Activated CD4-positive, alpha-beta T cell treated with anti-CD3 and anti-CD28 coated beads for 24 hours (primary cell): Measurements from ENCODE around the gene ITFG1.
"Not testable (repeated sequence)": the region's sequence is repeated elsewhere in the genome, so short reads cannot be mapped to it uniquely, and the experiment has no call there.

ENCODE experiments used
- DNase-seq, 2 donors: peaks; one replicate each; pipeline ENCODE4 v3.0.0-alpha.2; 2020; ENCODE audit warnings: low read depth in 2 of 2

ITFG1 gene

DNA sequence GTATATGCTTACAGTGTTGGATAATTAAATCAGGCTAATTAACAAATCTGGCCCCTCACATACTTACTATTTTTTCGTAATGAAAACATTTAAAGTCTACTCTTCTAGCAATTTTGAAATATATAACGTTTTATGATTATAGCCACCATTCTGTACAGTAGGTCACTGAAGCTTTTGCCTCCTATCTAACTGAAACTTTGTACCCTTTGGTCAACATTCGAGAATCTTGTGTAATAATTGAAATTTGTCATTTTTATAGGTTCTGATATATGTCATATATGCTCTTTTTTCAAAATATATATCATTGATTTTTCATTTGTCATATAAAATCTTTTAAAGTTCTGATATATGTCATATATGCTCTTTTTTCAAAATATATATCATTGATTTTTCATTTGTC is 12.9 kb upstream of the ITFG1 start:
- DNase-seq: no peak

- not testable (repeated sequence) for DNase-seq
Observed at GRCh38 chr16:47473004-47473403, 12.1 kb upstream of the ITFG1 start.

DNA sequence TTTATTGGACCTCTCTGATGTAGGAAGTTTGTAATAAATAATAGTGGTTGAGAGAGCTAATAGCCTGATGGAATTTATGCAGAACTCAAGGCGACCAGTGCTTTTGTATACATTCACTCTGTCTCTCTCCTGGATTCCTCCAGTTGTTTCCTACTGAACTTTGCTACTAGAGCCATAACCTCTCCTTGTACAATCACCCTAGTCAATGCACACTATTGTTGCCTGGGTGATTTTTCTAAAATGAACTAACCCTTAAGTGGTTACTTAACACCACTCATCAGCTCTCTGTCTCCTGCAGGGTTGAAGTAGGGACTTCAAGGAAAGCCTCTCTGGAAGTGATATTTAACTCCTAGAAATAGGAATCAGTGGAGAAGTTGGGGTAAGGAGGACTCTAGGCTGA is 9.9 kb upstream of the ITFG1 start:
- no peak for DNase-seq

DNA sequence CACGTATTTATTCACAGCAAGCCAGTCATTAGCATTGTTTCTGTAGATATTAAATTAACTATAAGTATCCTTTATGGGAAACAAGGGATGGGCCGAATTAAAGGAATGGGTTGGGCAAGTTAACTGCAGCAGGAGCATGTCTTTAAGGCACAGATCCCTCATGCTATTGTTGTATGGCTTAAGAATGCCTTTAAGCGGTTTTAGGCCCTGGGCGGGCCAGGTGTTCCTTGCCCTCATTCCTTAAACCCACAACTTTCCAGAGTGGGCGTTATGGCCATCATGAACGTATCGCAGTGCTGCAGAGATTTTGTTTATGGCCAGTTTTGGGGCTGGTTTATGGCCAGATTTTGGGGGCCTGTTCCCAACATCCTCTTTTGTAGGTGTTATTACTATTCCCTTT is 9.3 kb upstream of the ITFG1 start:
- no peak for DNase-seq

DNA sequence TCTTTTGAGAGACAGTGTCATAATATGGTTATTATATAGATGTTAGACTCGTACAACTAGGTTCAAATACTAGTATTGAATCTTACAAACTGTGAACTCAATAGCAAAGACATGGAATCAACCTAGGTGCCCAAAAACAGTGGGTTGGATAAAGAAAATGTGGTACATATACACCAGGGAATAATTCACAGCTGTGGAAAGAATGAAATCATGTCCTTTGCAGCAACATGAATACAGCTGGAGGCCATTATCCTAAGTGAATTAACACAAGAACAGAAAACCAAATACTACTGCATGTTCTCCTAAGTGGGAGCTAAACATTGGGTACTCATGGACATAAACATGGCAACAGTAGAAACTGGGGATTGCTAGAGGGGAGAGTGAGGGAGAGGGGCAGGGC is 8.4 kb upstream of the ITFG1 start:
- no peak for DNase-seq

DNA sequence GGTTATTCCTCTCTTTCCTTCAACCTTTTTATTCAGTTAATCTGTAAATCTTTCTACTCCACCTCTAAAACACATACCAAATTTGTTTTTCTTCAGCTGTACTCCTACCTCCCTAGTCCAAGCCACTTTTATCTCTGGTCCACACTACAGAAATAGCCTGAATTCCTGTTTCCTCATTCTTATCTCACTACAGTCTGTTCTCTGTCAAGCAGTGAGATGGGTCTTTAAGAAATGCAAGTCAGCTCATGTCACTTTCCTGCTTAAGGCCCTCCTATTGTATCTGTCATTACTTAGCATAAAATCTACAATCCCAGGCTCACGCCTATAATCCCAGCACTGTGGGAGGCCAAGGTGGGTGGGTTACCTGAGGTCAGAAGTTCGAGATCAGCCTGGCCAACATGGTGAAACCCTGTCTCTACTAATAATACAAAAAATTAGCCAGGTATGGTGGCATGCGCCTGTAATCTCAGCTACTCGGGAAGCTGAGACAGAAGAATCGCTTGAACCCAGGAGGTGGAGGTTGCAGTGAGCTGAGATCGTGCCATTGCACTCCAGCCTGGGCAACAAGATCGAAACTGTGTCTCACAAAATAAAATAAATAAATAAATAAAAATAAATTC is 7.3 kb upstream of the ITFG1 start:
- DNase-seq: not testable (repeated sequence)

GRCh38 chr16:47467501-47467900 is 6.6 kb upstream of the ITFG1 start:
- no peak for DNase-seq

DNA sequence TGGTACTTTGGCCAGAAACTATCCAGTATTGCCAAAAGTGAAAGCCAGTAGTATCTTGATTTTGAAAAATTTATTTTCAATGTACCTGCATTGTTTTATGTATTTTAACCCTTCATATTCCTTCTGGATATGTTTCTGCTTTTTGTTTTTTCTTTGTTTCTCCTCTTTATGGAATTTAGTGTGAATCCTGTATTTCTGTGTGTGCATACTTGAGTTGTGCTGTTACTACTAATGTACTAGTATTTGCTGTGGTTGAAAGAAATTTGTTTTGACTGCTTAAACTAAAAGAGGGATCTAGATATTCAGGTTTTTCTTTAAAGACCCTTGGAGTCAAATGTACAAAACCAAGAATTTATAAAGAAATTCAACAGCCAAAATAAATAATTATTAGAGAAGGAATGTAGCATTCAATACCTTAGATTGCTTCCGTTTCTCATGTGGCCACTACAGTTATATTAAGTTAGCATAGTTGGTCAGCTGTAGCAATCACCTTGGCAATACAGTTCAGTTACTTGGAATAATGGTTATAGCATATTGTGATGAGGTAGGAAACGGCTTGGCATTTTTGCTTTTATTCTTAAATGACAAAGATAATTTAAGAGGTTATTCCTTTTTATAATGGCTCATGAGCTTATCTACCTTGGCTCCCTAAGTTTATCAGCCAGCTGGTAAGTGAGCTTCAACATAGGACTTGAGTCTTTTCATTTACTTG is 5.2 kb upstream of the ITFG1 start:
- no peak for DNase-seq

- DNase-seq: no peak
Observed at GRCh38 chr16:47463771-47464624, 3.1 kb upstream of the ITFG1 start.

DNA sequence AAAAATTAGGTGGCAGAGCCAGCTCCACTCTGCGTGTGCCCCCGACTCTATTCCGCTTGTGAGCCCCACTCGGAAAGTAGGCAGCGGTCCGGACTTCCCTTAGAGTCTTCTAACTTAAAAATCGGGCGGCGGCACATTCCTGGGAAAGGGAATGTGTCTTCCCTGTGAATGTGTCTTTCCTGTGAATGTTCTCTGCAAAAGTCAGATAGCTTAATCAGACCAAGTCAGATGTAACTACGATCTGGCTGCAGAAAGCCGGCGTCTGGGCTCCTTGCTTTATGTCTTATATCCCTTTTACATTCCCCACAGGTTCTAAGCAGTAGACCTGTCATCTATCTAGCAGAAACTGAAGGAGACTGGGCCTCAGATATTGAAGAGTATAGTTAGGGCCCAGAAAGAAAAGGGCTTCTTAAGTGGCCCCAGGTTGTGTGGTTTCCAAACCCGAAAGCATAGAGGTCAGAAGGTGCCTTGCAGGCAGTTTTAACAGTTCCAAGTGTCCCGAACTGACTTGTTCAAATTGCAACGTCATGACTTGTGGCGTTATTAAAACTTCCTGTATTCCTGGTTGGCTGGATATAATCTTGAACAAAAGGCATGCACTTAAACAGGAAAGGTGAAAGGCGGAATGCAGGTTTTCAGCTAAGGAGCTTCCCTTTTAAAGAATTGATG is 869 bp upstream of the ITFG1 start:
- DNase-seq: no peak

DNA sequence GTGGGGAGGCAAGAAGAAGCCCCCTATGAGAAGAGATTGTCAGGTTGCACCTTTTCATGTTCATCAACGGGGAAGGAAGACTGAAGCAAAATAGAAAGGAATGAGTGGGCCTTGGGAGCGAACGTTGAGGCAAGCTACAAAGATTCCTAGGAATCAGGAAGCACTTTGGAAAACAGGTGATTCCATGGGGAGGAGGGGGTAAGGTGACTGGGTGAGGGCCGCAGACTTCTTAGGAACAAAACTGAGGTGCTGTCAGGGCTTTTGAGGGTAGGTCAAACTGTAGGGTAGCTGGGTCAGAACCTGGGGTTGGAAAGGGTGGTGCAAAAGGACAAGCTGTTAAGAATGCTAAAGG is 528 bp downstream of the ITFG1 start:
- DNase-seq: no peak

DNA sequence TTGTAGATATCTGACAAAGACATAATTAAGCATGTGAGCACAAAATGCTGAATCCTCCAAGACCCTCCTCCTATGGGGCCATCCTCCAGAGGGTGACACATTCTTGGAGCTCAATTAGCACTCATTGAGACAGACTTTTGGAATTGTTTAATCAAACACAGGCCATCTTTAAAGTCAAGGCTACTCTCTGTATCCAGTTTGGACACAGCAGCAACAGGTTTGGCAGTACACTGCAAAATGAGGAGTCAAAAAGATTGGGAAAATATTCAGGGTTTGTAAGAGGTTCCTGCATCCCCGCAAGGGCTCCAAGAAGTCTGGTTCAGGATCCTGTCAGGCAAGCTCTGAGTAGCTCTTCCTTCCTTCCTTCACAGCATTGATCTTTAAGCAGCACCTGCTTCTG is 1.3 kb downstream of the ITFG1 start:
- no peak for DNase-seq

- no peak for DNase-seq
Observed at GRCh38 chr16:47458331-47458730, 2.5 kb downstream of the ITFG1 start.

GRCh38 chr16:47449788-47450187 is 11.1 kb downstream of the ITFG1 start:
- DNase-seq: no peak

DNA sequence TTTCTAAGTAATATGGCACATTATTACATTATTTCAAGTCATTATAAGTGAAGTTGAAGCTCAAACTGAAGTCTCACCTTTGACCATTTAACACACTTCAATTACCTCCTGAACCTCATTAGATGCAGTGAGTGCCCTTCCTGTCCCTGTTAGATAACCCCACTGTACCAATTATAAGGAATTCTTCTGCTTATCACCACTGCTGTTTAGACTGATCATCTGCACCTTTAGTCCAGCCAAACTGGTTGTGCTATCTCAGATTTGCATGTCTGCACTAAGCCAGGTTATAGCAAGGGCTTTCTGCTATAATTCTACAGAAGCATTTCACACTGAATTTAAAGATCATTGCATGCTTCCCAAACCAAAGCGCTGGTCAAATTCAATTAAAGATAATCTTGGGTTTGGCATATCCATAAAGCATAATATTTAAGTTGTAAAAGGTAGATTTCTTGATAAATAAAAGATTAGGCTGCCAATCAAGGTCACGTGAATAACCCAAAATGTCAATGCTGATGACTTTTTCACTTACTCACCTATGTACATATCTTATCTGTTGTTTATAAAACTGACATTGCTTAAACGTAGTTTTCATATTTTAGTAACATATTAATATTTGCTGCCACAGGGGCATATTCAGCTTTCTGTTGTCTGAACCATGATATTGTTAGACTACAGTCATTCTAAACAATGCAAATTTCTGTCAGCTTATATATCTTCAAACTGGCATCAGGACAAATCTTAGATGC is 11.9 kb downstream of the ITFG1 start:
- no peak for DNase-seq

DNA sequence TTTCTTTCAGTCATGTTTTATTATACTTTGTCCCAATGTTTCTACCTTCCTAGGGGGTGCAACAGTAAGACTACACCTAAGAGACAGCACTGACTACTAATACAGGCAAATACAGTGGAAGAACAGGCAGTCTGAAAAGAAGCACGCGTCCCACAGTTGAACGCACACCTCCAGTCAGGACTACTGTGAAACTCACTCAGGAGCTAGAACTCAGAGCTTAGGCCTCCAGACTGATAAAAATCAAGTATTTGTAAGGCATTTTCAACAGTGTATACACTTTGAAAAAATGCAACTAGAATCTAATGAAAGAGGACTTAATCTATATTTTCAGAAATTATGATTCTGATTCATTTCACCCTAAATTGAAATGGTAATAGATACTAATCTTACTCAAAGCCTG is 14.4 kb downstream of the ITFG1 start:
- no peak for DNase-seq

- not testable (repeated sequence) for DNase-seq
Observed at GRCh38 chr16:47442884-47443283, 18.0 kb downstream of the ITFG1 start.

DNA sequence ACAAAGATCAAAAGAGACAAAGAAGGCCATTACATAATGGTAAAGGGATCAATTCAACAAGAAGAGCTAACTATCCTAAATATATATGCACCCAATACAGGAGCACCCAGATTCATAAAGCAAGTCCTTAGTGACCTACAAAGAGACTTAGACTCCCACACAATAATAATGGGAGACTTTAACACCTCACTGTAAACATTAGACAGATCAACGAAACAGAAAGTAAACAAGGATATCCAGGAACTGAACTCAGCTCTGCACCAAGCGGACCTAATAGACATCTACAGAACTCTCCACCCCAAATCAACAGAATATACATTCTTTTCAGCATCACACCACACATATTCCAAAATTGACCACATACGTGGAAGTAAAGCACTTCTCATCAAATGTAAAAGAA is 20.8 kb downstream of the ITFG1 start:
- not testable (repeated sequence) for DNase-seq

GRCh38 chr16:47434274-47434673 is 26.6 kb downstream of the ITFG1 start:
- not testable (repeated sequence) for DNase-seq

DNA sequence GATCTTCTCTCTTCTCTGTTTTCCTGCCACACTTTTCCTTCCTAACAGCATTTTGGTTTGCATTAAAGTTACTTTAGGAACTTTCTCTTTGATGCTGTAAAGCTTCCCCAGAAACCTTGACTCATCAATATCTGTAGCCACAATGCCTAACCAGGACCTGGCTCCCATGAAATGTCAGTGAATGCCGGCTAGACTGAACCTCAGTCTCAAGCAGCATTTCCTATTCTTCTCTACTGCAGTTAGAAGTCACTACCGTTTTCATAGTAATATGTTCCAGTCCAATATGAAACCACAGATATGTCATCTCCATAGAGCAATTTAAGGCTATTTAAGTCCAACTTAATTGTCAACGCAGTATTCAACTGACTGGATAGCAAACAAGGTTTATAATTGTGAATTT is 28.9 kb downstream of the ITFG1 start:
- DNase-seq: no peak

DNA sequence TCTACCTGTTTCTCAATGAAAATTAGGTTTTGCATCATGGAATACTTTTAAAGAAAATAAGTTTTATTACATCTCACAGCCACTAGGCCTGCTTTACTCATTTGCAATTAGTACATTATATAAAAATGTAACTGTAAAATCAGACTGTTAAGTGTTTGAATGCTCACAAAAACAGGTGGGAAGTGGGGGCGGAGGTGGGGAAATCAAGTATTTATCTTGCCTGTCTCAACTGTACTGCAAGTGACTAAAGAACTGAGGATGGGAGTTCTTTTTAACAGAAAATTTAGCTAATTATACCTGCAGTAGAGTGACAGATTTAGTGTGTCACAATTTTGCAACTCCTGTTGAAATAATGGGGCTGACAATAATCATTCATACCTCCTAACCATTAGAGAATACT is 34.1 kb downstream of the ITFG1 start:
- DNase-seq: no peak

- no peak for DNase-seq
Observed at GRCh38 chr16:47424846-47425245, 36.0 kb downstream of the ITFG1 start.
